GM23248 (cell line): ENCODE data around the gene SEM1.

ENCODE experiments used
- EZH2 ChIP-seq: fragments of 200-600 bp; sonication (generic); IDR thresholded peaks from 2 replicates; pipeline ENCODE4 v1.6.1; 2018; ENCODE audit warnings: antibody characterized with exemption, mild to moderate bottlenecking; ENCODE audit not compliant: insufficient read depth, poor library complexity, severe bottlenecking
- EZH2phosphoT487 ChIP-seq: fragments of 200-600 bp; sonication (generic); IDR thresholded peaks from 2 replicates; pipeline ENCODE4 v1.6.1; 2018; ENCODE audit warnings: antibody characterized with exemption, moderate library complexity, mild to moderate bottlenecking, low read depth; ENCODE audit not compliant: insufficient read depth

GRCh38 chr7:96663871-96664445, 45.7 kb downstream of the SEM1 start:
- no peak for TF ChIP-seq EZH2
- no peak for TF ChIP-seq EZH2phosphoT487
